ENCODE results near the gene FANCD2OS.

Gene FANCD2OS, protein sequence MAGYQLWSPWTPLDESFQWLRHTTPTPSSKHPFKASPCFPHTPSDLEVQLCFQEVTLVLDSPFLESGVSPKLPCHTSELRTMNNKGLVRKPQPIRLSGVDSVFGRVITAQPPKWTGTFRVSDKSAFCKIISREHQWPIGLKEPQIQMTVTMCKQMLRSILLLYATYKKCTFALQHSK

DNA sequence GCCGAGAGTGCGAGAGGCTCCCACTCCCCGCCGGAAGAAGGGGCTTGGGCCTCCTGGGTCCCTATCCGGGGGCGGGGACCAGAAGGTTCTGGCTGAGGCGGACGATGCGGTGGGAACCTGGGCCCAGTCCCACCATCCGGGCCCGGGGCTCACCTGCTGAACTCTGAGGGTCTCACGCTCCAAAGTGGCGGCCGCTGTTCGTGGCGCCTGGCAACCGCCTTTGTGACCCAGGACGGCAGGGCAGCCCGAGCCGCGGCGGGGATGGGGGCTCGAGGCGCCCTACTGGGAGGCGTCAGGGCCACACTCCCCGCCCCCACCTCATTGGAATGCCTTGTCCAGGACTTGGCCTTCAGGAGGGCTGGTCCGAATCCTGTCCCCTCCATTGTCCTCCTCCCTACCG, at the start of gene FANCD2OS:
FANCD2OS (minus strand) TSS at position 165 of the 400 bp plus-strand sequence. CDS start 3,481 bp downstream, outside the sequence.
- ChIA-PET POLR2A (no interaction called here), CTCF (no interaction called here)
- DNase-seq (ENCODE audit: low read depth, low spot score) = no peak
- no peak for TF ChIP-seq CTCF (IDR thresholded peaks at IDR 0.05; ENCODE audit: insufficient read depth, low read length, missing control alignments)
- no peak within 1 kb of the TSS for H3K4me3 ChIP-seq (ENCODE audit: low read depth, low read length)

GRCh38 chr3:10157031-10157430, 49.0 kb upstream of the FANCD2OS start:
- no peak for DNase-seq (ENCODE audit: low read depth, low spot score)
- no peak for TF ChIP-seq CTCF (IDR thresholded peaks at IDR 0.05; ENCODE audit: insufficient read depth, low read length, missing control alignments)
- CTCF ChIA-PET = no interaction called here
- H3K4me3 ChIP-seq (ENCODE audit: low read depth, low read length) = no peak overlapping the region
- POLR2A ChIA-PET = interaction anchor here (0.6 kb wide), 1 partner anchor 22 kb away, joined by 3 read pairs; no protein-coding TSS in a partner anchor

- CTCF ChIA-PET = interaction anchor here (1.5 kb wide), 1 partner anchor 9 kb away, joined by 7 read pairs; the partner anchor contains the start of gene IRAK2
- no peak for DNase-seq (ENCODE audit: low read depth, low spot score)
- no peak for TF ChIP-seq CTCF (IDR thresholded peaks at IDR 0.05; ENCODE audit: insufficient read depth, low read length, missing control alignments)
- POLR2A ChIA-PET = interaction anchor here (0.5 kb wide), 1 partner anchor 9 kb away, joined by 3 read pairs; the partner anchor contains the start of gene IRAK2
- no peak overlapping the region for H3K4me3 ChIP-seq (ENCODE audit: low read depth, low read length)
Measured at GRCh38 chr3:10155658-10156057, 47.6 kb upstream of the FANCD2OS start.

- ChIA-PET CTCF (interaction anchor here (1.5 kb wide), 1 partner anchor 10 kb away, joined by 7 read pairs; the partner anchor contains the start of gene IRAK2), POLR2A (no interaction called here)
- no peak for TF ChIP-seq CTCF (IDR thresholded peaks at IDR 0.05; ENCODE audit: insufficient read depth, low read length, missing control alignments)
- DNase-seq (ENCODE audit: low read depth, low spot score) = no peak
- H3K4me3 ChIP-seq (ENCODE audit: low read depth, low read length) = no peak overlapping the region
Measured at GRCh38 chr3:10155123-10155472, 47.0 kb upstream of the FANCD2OS start.

- H3K4me3 ChIP-seq (ENCODE audit: low read depth, low read length) = no peak overlapping the region
- ChIA-PET CTCF (interaction anchor here (1.5 to 1.6 kb wide), 2 partner anchors 10 kb away, joined by 7 to 9 read pairs; partner anchors contain the start of gene IRAK2), POLR2A (no interaction called here)
- TF ChIP-seq CTCF (IDR thresholded peaks at IDR 0.05; ENCODE audit: insufficient read depth, low read length, missing control alignments) = no peak
- DNase-seq (ENCODE audit: low read depth, low spot score) = no peak
Measured at GRCh38 chr3:10154335-10155122, 46.5 kb upstream of the FANCD2OS start.

GRCh38 chr3:10150987-10151386, 42.9 kb upstream of the FANCD2OS start:
- CTCF ChIA-PET = interaction anchor here (1.3 to 2.2 kb wide), 2 partner anchors 10 to 97 kb away, joined by 4 to 8 read pairs; partner anchors contain the start of gene TATDN2

More at GRCh38 chr3:10150987-10151386, 42.9 kb upstream of the FANCD2OS start:
- no peak overlapping the region for H3K4me3 ChIP-seq (ENCODE audit: low read depth, low read length)
- TF ChIP-seq CTCF (IDR thresholded peaks at IDR 0.05; ENCODE audit: insufficient read depth, low read length, missing control alignments) = no peak
- DNase-seq (ENCODE audit: low read depth, low spot score) = no peak
- POLR2A ChIA-PET = interaction anchor here (0.6 kb wide), 1 partner anchor 69 kb away, joined by 3 read pairs; no protein-coding TSS in a partner anchor

All from AG04449 (cell line).